Amniotic stem cell (primary cell): ENCODE results near the gene TRPC6.
"Not testable (repeated sequence)": the region's sequence is repeated elsewhere in the genome, so short reads cannot be mapped to it uniquely, and the experiment has no call there.

Experiments
- DNase-seq: peaks from one replicate; lab custom pipeline; 2025; lab: John Stamatoyannopoulos, UW

Gene TRPC6

DNA sequence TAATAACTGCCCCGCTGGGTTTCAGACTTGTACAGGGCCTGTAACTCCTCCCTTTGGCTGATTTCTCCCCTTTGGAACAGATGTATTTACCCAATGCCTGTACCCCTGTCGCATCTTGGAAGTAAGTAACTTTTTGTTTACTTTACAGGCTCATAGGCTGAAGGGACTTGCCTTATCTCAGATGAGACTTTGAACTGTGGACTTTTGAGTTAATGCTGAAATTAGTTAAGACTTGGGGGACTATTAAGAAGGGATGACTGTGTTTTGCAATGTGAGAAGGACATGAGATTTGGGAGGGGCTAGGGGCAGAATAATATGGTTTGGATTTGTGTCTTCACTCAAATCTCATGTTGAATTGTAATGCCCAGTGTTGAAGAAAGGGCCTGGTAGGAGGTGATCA is 62.0 kb downstream of the TRPC6 start:
- no peak for DNase-seq

DNA sequence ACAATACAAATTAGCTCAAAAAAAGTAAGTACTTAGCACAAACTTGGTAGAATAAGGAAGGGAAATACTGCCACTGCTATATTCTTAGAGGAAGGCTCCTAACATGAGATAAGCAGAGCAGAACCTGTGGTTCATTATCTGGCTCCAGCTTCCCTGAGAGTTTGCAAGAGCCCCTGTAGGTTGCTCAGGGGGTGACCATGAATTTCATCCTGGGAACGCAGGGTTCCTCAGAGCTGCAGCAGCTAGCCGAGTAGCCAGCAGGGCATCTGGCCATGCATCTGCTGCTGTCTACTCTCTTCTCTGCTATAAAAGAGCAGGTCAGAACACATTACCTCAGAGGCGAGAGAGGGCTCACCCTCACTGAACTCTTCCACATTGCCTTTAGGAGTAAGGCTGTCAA is 67.3 kb downstream of the TRPC6 start:
- no peak for DNase-seq

DNA sequence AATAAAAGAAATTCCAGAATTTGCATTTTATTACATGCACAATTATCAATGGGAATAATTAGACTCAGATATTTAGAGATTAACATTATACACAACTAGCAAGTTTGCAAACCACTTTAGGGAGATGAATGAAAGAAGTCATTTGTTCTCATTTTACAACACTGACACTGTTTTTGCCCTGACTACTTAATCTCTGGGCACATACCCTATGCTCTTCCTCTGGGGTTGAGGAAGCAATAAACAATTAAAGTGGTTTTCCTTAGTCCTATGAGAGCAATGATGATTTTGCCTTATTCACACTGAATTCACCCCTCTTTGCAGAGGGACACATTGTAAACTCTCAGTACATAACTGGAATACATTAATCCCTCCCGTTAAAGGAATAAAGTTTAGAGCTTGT is 72.7 kb downstream of the TRPC6 start:
- no peak for DNase-seq

DNA sequence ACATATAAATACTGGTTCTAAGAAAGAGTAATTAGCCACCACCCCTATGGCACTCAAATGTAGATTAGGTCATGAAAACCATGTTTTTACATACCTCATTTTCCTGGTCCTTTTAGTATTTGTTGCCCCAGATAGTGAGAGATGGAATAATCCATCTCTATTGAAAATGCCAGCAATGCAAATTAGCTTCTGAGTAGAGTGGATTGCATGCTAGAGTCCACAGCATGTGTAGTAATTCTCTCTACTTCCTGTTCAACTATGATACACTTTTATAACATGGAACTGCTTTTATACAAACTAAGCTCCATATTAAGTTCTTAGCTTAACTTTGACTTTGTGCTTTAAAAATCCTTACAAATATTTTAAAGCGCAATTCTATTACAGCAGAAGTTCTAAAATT is 73.2 kb downstream of the TRPC6 start:
- DNase-seq: no peak

DNA sequence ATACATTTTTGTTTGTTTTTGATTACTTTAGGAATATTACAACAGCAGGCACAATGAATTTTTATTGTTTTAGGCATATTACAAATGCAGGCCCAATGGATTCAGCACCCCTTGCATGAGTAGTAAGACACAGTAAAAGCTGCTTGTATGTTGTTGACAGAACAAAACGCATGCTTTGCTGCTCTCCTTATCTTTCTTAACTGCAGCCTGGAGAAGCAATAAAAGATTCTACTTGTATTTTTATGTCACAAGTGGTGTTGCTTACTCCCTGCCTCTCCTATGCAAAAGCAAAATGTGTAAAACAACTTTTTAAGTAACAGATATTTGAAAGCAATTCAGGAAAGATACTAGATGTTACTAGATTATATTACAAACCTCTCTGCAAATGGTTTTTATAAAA is 73.9 kb downstream of the TRPC6 start:
- DNase-seq: no peak

DNA sequence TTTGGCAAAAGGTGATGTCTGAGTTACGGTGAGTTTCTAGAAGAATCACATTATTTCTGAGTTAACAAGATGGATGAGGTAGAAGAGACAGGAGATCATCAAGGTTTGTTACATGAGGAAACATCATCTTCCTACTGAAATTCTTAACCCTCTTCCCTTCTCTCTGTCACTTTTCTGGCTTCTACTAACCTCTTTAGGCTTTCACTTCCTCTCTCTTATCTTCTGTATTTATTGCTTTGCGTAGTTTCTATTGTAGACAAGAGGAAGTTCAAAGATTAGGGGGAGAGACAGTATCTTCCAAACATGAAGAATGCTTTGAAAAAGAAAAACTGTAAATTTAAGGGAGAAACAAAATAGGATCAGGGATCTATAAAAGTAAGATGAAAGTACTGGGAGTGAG is 75.4 kb downstream of the TRPC6 start:
- DNase-seq: no peak

DNA sequence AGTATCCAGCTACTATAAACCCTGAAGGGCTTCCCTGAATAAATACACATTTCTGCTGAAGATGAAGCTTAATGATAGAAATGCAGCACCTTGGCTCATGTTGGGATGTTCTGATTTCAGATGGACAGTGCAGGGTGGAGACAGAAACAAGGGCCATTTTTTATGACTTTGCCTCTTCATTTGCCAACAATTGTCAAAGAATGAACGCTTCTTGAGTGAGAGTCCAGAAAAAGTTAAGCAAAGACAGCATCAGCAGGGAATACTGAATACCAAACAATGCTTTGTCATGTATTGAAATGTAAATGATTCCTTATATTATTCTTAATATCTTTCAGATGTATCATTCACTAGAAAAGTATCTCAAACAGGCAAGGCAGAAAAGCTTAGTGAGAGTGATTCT is 84.9 kb downstream of the TRPC6 start:
- DNase-seq: no peak

DNA sequence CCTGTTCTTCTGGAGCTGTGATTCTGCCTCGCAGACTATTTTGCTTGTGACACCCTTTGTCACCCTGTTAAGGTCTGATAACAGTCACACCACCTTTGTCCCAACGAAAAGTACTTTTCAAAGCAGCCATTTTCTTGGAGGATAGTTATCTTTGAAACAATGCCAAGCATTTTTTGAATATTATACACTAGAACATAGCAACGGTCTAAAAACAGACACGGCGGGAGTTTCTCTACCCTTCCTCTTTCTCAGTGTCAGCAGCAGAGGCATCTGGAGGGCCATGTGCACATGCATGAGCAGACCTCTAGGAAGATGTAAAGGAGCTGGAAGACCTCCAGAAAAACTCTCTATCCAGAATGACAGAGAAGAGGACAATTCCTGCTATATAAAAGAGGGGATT is 86.5 kb downstream of the TRPC6 start:
- DNase-seq: no peak

DNA sequence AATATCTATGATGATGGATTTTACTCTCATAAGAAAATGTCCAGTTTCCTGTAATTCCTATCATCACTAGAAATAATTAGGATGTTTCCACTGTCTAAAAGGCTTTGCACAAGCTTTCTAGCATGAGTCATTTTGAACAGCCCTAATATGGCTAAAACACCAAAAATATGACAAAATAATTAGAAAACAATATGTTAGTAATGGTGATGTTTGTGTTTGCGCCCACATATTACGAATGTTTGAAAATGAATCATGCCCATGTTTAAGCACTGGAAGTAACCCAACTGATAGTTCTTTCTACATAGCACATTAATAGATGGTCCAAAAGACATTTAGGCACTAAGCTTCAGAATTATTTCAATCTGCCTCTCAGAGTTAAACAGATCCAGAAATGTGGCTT is 96.0 kb downstream of the TRPC6 start:
- DNase-seq: peak; percentile 14

DNA sequence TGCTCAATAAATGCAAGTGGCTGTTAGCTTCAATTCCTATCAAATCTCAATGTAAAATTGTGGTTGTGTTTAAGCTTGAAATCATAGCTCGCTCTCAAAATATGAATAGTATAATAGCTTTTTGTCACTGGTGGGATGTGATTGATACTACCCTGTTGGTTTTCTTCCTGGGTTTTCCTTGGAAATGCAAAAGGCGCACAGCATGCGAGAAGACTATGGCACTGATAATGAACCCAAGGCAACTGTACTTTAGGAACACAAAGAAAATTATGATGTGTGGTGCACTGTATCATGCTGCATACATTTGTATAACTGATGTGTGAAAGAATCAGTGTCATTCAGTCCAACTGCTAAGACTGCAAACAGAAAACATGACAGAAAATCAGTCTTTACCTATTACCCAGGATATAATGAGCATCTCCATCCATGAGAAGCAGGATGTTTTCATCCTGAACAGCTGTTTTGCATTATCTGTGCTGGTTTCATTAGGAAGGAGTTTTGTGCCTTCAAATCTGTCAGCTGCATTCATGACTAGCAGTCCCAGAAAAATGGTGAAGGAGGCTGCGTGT is 101.2 kb downstream of the TRPC6 start:
- no peak for DNase-seq

DNA sequence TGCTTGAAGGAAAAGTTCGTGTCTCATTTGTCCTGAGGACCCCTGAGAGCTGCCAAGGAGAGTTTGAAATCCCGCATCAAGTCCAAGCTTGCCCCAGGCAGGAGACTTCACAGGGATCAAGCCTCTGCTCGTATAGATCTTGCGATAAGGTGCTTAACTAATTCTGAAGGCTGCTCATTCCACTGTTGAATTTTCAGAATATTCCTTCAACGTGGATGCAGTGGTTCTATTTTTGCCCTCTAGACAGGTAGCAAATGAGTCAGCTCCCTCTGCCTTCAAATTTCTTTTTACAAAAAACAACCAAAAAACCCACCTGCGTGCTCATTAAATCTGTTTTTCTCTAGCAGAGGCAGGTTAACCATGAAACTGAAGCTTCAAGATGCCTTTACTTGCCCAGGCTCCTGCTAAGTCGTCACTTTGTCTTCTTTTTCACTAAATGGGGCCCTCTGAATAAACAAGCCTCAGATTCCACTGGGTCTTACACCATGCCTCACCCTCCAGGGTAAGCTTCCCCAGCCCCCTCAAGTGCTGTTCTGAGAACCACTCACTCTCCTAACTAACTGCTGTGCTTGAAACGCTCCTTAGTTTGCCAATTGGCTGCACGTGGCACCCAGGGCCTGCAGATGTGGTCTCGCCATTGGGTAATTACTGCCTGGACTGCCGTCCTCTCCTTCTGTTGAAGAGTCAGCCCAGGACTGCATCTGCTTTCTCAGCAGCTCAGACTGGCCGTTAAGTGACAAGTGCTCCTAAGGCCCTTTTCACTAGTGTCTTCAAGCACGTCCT is 105.0 kb downstream of the TRPC6 start:
- no peak for DNase-seq

DNA sequence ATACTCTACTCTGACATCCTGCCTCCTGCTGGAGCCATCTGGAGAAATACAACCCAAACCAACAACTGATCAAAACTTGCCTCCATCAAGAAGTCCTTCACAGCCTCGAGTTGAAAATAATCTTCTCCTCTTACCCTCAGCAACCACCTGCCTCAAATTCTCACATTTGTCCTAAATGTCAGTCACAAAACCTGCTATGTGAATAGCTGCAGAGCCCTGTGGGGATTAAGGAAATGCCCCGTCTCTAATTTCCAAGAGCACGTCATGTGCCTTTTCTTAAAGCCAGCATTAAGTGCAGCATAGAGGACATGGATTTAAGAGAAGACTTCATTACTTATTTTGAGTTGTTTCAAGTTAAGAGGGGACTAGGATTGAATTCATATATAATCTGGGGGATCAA is 105.9 kb downstream of the TRPC6 start:
- no peak for DNase-seq

DNA sequence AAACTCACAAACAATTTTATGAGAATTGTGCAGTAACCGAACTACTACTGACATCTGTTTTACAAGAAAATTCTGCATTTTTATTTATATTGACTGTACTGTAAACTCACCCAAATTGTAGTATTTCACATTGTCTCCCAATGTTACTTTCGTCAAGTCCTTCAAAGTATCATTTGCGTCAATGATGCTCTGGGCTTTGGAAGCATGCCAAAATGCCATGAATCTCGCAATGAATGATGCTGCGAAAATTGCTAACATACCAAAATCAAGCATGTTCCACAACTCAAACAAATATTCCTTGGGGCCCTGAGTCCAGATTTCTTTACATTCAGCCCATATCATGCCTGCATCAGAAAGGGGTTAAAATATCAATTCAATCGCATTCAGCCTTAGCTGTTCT is 107.6 kb downstream of the TRPC6 start:
- DNase-seq: no peak

DNA sequence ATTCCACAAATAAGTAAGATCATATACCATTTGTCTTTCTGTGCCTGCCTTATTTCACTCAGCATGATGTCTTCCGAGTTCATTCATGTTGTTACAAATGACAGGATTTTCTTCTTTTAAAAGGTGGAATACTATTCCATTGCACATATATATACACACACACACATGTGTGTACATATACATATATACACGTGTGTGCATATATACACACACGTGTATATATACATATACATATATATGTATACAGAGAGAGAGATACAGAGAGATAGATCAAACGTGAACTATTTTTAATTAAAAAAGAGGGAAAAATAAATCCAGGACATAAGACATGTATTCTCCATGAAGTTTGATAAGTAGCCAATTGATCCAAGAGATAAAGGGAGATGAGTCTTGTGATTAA is 108.1 kb downstream of the TRPC6 start:
- no peak for DNase-seq

DNA sequence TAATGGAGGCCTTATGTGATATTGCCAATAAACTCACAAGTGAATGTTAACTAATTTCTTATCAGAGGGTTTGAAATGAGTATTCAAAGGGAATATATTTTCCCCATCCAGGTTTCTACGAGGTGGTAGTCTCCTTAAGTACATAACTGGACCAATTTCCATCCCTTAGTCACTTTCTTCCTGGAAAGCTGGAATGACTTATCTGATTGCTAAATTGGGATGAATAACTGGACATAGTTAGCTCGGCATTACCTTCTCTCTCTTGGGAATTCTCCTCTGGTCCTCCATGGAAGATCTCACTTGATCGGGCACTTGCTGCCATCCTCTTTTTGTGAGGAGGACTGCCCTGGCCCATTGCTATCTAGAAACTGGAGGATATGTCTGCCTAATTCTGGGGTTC is 109.1 kb downstream of the TRPC6 start:
- DNase-seq: no peak

DNA sequence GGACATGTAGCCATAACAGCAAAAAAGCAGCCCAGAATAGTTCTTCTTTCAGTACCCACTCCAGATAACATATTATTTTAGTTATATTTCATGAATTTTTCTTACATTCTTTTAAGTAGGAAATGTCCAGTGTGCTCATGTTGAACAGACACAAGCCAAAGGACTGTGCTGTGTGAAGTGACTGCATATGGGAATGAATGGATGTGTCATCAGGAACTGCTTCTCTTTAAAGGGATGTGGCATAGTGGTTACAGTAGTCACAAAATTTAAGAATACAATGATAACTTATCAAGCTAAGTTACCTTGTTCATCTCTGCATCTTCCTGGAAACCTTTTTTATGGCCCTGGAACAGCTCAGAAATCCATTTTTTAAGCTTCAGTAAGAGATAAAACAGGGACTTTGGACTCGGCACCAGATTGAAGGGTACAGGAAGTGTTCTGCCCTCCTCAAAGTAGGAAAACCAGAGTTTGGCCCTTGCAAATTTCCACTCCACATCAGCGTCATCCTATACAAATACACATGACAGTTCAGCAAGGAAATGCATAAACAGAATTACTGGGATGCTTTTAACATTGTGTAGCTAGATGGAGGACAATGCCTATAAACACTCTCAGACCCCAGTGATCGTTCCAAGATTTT is 112.8 kb downstream of the TRPC6 start:
- DNase-seq: peak; percentile 21

DNA sequence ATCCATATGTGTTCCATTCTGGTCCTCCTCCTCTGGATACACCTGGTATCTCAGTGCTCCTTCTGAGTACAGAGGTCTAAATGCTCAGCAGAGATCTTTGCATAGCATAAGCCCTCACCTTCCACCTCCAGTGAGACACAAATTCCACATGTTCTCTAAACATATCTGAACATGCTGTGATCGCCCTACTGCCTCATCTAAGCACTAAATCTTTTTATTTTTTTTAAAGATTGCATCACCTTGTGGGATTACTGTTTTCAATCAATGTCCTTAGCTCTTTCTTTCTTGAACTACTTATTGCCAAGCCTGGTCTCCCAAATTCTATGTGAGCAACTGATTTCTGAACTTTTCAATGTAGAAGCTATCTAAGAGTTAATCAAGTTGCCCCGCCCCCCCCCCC is 113.4 kb downstream of the TRPC6 start:
- no peak for DNase-seq

DNA sequence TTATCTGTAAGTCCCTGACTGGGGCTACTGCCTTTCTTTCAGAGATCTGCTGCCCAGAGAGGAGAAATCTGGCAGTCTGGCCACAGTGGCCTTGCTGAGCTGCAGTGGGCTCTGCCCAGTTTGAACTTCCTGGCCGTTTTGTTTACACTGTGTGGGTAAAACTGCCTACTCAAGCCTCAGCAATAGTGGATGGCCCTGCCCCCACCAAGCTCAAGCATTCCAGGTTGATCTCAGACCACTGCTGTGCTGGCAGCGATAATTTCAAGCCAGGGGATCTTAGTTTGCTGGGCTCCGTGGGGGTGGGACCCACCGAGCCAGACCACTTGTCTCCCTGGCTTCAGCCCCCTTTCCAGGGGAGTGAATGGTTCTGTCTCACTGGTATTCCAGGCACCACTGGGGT is 117.5 kb downstream of the TRPC6 start:
- DNase-seq: no peak

DNA sequence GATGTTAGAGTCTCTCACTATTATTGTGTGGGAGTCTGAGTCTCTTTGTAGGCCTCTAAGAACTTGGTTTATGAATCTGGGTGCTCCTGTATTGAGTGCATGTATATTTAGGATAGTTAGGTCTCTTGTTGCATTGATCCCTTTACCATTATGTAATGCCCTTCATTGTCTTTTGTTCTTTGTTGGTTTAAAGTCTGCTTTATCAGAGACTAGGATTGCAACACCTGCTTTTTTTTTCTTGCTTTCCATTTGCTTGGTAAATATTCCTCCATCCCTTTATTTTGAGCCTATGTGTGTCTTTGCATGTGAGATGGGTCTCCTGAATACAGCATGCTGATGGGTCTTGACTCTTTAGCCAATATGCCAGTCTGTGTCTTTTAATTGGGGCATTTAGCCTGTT is 119.4 kb downstream of the TRPC6 start:
- DNase-seq: not testable (repeated sequence)

DNA sequence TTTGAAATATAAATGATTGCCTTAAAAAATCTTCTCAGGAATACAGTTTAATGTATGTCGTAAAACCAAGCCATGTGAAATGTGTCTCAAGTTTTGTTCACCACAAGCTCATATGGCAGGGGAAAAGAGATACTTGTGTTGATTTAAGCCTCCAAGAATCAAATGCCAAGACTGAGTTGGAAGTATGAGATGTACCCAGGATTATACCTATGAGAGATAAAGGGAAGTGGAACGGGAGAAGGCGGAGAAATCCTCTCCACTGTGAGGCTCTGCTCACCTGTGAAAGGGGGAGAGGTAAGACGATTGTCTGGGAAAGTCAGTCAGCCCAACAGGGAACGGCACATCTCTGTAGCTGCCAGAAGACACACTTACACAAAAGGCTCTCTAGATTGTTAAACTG is 124.8 kb downstream of the TRPC6 start:
- DNase-seq: no peak

DNA sequence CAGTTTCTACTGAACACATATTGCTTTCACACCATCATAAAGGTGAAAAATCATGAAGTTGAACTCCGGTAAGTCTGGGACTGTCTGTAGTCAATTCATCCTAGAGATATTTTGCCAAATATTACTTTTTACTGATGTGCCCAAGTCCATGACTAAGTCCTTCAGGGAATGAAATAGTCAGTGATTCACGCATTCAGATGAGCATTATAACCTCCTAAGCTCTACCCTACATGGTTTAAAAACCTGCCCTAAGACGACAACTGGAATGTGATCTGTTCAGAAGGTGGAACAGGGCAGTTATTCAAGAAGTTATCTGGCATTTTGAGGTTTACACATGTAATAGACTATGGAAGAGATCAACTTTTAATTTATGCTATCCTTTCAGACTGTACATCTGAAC is 125.6 kb downstream of the TRPC6 start:
- DNase-seq: no peak

DNA sequence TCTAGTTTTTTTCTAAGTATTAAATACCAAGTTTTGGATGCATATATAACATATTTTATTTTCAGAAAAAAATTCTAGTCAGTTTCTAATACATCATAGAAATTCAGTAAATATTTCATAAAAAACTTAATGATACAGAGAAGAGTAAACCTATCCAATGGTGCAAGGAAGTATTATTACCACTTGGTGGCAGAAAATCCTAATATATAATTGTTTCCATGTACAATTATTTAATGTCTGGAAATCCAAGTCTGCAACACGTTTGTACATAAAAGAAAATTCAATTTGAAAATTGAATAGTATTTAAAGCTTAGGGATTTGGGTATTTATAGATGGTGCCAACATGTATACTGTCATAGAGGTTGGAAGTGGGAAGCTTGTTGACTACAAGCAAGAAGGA is 127.0 kb downstream of the TRPC6 start:
- no peak for DNase-seq

DNA sequence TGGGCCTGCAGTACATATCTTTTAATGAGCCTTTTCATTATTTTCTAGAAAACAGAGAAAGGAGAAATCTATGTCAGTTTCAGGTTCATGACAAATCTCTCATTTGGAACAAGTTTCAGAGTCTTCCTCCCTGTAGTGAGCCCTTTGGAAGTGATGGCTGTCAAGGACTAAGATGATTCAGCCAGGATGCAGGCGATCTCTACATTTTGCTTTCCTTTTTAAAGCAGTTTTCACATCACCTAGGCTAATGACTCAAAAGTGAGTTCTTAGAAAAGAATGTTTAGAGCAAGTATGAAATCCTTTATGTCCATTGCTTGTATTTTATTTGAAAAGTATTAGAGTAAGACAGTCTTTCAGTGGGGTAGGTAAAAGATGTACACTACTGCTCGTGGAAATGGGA is 130.1 kb downstream of the TRPC6 start:
- no peak for DNase-seq
